PC-9 (cell line): ENCODE data around the gene HNF1A.

Source experiments
- EZH2 ChIP-seq: fragments of 200-600 bp; sonication (generic); IDR thresholded peaks from 2 replicates; pipeline ENCODE4 v1.8.0; 2017; ENCODE audit warnings: antibody characterized with exemption, low read depth
- TF ChIP-seq, protein P1 (sequence below): fragments of 200-600 bp; sonication (generic); conservative IDR thresholded peaks from 2 replicates; pipeline ENCODE4 v1.6.1; 2017; ENCODE audit warnings: mixed run types, antibody characterized with exemption, mild to moderate bottlenecking, moderate library complexity

DNA sequence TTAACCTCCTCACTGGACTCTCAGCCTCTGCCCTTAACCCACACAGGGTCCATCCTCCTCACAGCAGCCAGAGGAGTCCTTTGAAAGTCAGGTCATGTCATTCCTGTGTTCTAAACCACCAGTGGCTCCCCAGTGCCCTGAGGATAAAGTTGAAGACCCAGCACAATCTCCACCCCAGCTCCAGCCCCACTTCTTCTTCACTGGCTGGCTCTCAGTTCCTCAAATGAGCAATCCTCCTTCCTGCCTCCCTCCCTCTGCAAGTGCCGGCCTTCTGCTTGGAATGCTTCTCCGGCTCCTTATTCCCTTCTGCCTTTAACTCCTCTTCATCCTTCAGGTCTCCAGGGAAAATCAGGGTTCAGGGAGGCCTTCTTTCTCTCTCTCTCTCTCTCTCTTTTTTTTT is 42.1 kb upstream of the HNF1A start:
- TF ChIP-seq, protein P1, sequence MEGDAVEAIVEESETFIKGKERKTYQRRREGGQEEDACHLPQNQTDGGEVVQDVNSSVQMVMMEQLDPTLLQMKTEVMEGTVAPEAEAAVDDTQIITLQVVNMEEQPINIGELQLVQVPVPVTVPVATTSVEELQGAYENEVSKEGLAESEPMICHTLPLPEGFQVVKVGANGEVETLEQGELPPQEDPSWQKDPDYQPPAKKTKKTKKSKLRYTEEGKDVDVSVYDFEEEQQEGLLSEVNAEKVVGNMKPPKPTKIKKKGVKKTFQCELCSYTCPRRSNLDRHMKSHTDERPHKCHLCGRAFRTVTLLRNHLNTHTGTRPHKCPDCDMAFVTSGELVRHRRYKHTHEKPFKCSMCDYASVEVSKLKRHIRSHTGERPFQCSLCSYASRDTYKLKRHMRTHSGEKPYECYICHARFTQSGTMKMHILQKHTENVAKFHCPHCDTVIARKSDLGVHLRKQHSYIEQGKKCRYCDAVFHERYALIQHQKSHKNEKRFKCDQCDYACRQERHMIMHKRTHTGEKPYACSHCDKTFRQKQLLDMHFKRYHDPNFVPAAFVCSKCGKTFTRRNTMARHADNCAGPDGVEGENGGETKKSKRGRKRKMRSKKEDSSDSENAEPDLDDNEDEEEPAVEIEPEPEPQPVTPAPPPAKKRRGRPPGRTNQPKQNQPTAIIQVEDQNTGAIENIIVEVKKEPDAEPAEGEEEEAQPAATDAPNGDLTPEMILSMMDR, result no peak
- TF ChIP-seq EZH2, result no peak
